Suppressor macrophage treated with lipopolysaccharide for 4 hours (primary cell): ENCODE measurements around the gene TAS2R40.
A peak's percentile ranks its signal among the peaks of the same experiment; 100 is the strongest.
"Not testable (repeated sequence)": the region's sequence is repeated elsewhere in the genome, so short reads cannot be mapped to it uniquely, and the experiment has no call there.

Experiments used
- DNase-seq: peaks from one replicate; pipeline ENCODE4 v3.0.0-alpha.2; 2020

Gene TAS2R40

GRCh38 chr7:143221737-143222136, at the start of gene TAS2R40:
Gene TAS2R40 (plus strand): TSS chr7:143222037. CDS start chr7:143222079, 42 bp downstream.
- DNase-seq, result no peak

GRCh38 chr7:143172354-143172753, 49.5 kb upstream of the TAS2R40 start:
- DNase-seq, result no peak

GRCh38 chr7:143176128-143176527, 45.7 kb upstream of the TAS2R40 start:
- no peak for DNase-seq

- peak; percentile 6 for DNase-seq
Measured at GRCh38 chr7:143177374-143178119, 44.3 kb upstream of the TAS2R40 start.

GRCh38 chr7:143180771-143181170, 41.1 kb upstream of the TAS2R40 start:
- DNase-seq, result not testable (repeated sequence)

GRCh38 chr7:143181349-143181748, 40.5 kb upstream of the TAS2R40 start:
- no peak for DNase-seq

GRCh38 chr7:143183024-143183423, 38.8 kb upstream of the TAS2R40 start, which contains the start of gene TAS2R39:
Gene TAS2R39 (plus strand): TSS chr7:143183419. CDS start chr7:143183419, 0 bp downstream.
- no peak for DNase-seq

GRCh38 chr7:143185551-143185950, 36.3 kb upstream of the TAS2R40 start:
- DNase-seq, result no peak

- no peak for DNase-seq
Measured at GRCh38 chr7:143188994-143189393, 32.8 kb upstream of the TAS2R40 start.

GRCh38 chr7:143193880-143194279, 28.0 kb upstream of the TAS2R40 start:
- DNase-seq, result no peak

- peak; percentile 83 for DNase-seq
Measured at GRCh38 chr7:143199040-143199439, 22.8 kb upstream of the TAS2R40 start.

GRCh38 chr7:143202161-143202560, 19.7 kb upstream of the TAS2R40 start:
- no peak for DNase-seq

GRCh38 chr7:143203386-143203785, 18.5 kb upstream of the TAS2R40 start:
- DNase-seq, result no peak

- peak; percentile 95 for DNase-seq
Measured at GRCh38 chr7:143205560-143206293, 16.1 kb upstream of the TAS2R40 start.

- DNase-seq, result no peak
Measured at GRCh38 chr7:143210541-143210940, 11.3 kb upstream of the TAS2R40 start.

GRCh38 chr7:143213478-143213877, 8.4 kb upstream of the TAS2R40 start:
- not testable (repeated sequence) for DNase-seq

GRCh38 chr7:143214789-143215679, 6.8 kb upstream of the TAS2R40 start:
- DNase-seq, result peak; percentile 94

GRCh38 chr7:143216151-143216550, 5.7 kb upstream of the TAS2R40 start:
- peak; percentile 51 for DNase-seq

GRCh38 chr7:143216686-143217085, 5.2 kb upstream of the TAS2R40 start:
- peak; percentile 32 for DNase-seq

- DNase-seq, result no peak
Measured at GRCh38 chr7:143217806-143218205, 4.0 kb upstream of the TAS2R40 start.

- DNase-seq, result no peak
Measured at GRCh38 chr7:143221286-143221685, 551 bp upstream of the TAS2R40 start.

GRCh38 chr7:143222782-143223181, 945 bp downstream of the TAS2R40 start:
- peak; percentile 87 for DNase-seq

GRCh38 chr7:143223784-143224183, 1.9 kb downstream of the TAS2R40 start:
- no peak for DNase-seq
